Fibroblast of villous mesenchyme (primary cell): ENCODE measurements around the gene OOSP3. TPM values are rescaled to one million over a fixed set of nuclear protein-coding genes. Genes with fewer than 3 reads are reported as not detected.
"Not testable (repeated sequence)": the region's sequence is repeated elsewhere in the genome, so short reads cannot be mapped to it uniquely, and the experiment has no call there.

Source experiments
- DNase-seq: peaks from one replicate; pipeline ENCODE4 v3.0.0-alpha.2; 2010; ENCODE audit warnings: low read depth
- H3K4me3 ChIP-seq: 2 replicates; pipeline ENCODE4 v1.5.1; 2011; ENCODE audit warnings: low read depth, mild to moderate bottlenecking, low read length
- total RNA-seq: library from RNA; depleted of rRNA; stranded (reverse); fragments of >200 nt; gene quantifications from 2 replicates; pipeline ENCODE4 v1.2.3, GENCODE V29; 2012
- TF ChIP-seq, protein P1 (sequence below): IDR thresholded peaks from 2 replicates; pipeline ENCODE4 v1.5.1; 2012; ENCODE audit warnings: low read depth, mild to moderate bottlenecking, low read length; ENCODE audit not compliant: insufficient read depth

The OOSP3 gene
- total RNA-seq, 1 donor, result not detected

DNA sequence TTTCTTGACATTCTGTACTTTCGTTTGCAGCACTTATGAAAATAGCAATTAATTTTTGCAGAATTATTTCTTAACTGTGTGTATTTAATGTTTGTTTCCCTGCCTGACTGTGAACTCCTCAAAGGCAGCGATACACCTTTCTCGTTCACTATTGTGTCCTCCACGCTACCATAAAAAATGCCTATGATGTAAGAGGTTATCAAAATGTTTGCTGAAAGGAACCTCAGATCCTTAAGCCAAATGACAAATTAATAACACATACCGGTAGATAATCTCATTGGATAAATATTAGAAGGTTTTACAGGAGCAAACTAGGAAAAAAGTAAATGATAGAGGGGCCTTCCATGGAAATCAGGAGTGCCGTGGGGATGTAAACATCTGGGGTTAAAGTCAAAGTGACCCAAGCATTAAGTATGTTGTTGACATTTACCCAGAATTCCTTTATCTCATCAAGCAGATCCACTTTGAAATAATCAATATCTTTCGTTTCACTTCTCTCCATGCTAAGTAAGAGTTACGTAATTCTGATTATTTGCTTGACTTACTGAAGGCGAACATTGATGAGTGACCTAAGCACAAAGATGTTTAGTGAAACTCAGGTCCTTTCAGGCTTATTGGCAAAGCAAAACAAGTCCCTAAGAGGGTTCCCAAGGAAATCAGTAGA, 2.6 kb upstream of the OOSP3 start:
- H3K4me3 ChIP-seq, result no peak overlapping the region
- no peak for DNase-seq
- TF ChIP-seq, protein P1, sequence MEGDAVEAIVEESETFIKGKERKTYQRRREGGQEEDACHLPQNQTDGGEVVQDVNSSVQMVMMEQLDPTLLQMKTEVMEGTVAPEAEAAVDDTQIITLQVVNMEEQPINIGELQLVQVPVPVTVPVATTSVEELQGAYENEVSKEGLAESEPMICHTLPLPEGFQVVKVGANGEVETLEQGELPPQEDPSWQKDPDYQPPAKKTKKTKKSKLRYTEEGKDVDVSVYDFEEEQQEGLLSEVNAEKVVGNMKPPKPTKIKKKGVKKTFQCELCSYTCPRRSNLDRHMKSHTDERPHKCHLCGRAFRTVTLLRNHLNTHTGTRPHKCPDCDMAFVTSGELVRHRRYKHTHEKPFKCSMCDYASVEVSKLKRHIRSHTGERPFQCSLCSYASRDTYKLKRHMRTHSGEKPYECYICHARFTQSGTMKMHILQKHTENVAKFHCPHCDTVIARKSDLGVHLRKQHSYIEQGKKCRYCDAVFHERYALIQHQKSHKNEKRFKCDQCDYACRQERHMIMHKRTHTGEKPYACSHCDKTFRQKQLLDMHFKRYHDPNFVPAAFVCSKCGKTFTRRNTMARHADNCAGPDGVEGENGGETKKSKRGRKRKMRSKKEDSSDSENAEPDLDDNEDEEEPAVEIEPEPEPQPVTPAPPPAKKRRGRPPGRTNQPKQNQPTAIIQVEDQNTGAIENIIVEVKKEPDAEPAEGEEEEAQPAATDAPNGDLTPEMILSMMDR, result no peak

DNA sequence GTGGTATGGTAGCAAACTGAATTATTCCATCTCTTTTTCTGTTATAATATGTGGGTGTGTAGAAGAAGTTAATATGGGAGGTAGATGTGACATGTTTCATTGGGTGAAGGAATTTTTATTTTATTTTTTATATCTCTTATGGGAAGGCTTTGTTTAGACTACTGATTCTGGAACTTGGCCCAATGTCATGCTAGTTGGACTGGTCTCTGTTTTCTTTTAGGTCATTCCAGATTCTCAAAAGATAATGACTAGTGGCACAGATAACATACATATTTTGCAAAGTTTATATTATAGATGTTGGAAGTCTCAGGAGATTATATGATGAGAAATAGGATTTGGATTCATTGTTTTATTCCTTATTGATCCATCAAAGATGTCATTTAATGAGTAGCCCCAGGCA, 1.3 kb upstream of the OOSP3 start:
- no peak for DNase-seq
- no peak overlapping the region for H3K4me3 ChIP-seq
- TF ChIP-seq, protein P1, result no peak

DNA sequence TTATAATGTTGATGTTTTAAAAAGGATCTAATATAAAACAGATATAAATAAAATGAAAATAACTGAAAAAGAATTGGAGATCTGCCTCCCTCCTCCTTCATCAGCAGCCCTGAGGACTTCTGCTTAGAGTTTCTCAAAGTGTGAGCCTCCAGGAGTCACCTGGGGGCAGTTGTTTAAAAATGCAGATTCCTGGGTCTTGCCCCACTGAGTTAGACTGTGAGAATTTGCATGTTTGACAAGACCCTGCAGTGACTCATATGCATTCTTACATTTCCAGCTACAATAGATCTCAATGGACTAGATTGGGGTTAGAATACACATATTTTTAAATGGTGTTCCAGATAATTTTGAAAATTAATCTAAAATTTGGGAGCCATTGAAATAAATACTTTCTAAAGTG, 798 bp upstream of the OOSP3 start:
- TF ChIP-seq, protein P1, result no peak
- no peak overlapping the region for H3K4me3 ChIP-seq

DNA sequence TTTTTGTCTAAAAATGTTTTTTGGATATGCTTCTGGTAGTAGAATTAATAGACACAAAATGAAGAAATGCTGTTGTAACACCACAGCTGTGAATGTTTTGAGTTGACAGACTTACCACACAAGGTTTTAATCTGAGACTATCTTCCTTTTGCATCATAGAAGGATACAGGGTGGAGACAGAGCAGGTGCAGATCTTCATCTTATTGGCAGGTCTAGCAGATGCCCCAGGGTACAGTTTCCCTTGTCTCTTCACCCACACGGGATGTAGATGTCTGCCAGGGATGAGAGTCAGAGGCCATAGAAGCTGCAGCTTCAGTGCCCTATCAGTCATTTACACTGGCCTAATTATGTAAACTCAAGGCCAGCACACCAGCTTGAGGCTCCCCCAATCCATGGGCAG, 985 bp downstream of the OOSP3 start:
- TF ChIP-seq, protein P1, result no peak
- H3K4me3 ChIP-seq, result no peak overlapping the region
- no peak for DNase-seq

More for the DNA sequence above, 798 bp upstream of the OOSP3 start:
- no peak for DNase-seq

DNA sequence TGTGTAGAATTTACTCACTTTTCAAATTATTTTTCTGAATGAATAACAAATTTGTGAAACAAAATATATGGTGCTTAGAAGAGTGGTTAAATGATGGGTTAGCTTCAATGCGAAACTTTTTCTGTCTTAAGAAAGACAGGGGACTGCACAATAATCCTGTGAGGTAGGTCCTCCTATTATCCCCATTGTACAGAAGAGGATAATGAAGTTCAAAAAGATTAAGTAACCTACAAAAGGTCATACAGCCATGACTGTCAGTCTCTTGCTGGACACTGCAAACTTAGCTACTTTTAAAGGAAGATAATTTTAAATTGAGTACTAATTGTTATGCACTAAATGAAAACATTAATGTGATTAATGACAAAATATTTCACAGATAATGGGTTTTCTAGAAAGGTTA, 5.0 kb downstream of the OOSP3 start:
- TF ChIP-seq, protein P1, result no peak
- no peak overlapping the region for H3K4me3 ChIP-seq
- DNase-seq, result no peak

DNA sequence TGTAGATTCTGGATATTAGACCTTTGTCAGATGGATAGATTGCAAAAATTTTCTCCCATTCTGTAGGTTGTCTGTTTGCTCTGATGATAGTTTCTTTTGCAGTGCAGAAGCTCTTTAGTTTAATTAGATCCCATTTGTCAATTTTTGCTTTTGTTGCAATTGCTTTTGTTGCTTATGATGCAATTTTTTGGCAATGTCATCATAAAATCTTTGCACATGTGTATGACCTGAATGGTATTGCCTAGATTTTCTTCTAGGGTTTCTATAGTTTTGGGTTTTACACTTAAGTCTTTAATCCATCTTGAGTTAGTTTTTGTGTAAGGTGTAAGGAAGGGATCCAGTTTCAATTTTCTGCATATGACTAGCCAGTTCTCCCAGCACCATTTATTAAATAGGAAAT, 8.6 kb downstream of the OOSP3 start:
- H3K4me3 ChIP-seq, DNase-seq: not testable (repeated sequence)

DNA sequence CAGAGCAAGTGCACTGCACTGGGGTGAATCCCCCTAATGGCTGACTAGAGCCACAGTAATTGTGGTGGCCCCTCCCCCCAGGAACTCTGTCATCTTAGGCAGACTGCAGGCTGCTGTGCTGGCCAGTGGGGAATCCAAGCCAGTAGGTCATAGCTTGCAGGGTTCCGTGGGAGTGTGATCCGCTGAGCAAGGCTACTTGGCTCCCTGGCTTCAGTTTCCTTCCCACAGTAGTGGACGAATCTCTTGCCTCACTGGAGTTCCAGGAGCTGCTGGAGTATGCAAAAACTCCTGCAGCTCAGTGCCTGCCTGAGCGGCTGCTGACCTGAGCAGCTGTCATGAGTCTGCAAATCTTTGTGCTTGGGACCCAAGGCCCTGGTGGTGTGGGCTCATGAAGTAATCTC, 13.2 kb downstream of the OOSP3 start:
- peak; percentile 20 for DNase-seq
- TF ChIP-seq, protein P1, result no peak
- no peak overlapping the region for H3K4me3 ChIP-seq
